Lower leg skin (tissue), 4 donors: ENCODE results near the gene CAMTA1. TPM values are rescaled to one million over a fixed set of nuclear protein-coding genes. Genes with fewer than 3 reads are reported as not detected.
"Not testable (repeated sequence)": the region's sequence is repeated elsewhere in the genome, so short reads cannot be mapped to it uniquely, and the experiment has no call there.

Source experiments
- DNase-seq, 2 donors: peaks; one replicate each; pipeline ENCODE4 v3.0.0-alpha.2; 2019; ENCODE audit warnings: low spot score in 2 of 2
- H3K4me3 ChIP-seq: fragments of 200-600 bp; sonication (generic); 2 replicates; pipeline ENCODE4 v1.5.1; 2017; ENCODE audit warnings: mild to moderate bottlenecking, low read depth; ENCODE audit not compliant: poor library complexity, severe bottlenecking
- POLR2A ChIP-seq, 2 donors: fragments of 450-650 bp; IDR thresholded peaks; one replicate each; pipeline ENCODE4 v1.6.1; 2016 to 2017; ENCODE audit warnings: antibody characterized with exemption in 2 of 2, mild to moderate bottlenecking in 1 of 2, moderate library complexity in 1 of 2
- WGBS, 2 donors: methylation state at CpG; one replicate each; pipeline ENCODE4 v1.1.5; 2018; 5-methylcytosine and 5-hydroxymethylcytosine counted together
- intact Hi-C: fragments of 100-400 bp; cut with DNase I; formaldehyde crosslinking; loops from one replicate; pipeline ENCODE4 v1.15.0; 2023; ENCODE audit warnings: low total_unique reads
- total RNA-seq, 4 donors: library from RNA; depleted of rRNA; stranded (reverse); fragments of >200 nt; gene quantifications; one replicate each; pipeline ENCODE4 v1.1.0, GENCODE V29; 2016
- TF ChIP-seq, protein P1 (sequence below), 3 donors: fragments of 450-650 bp; IDR thresholded peaks; one replicate each; pipeline ENCODE4 v1.5.1; 2016; ENCODE audit warnings: antibody characterized with exemption in 3 of 3, mild to moderate bottlenecking in 3 of 3, moderate library complexity in 2 of 3

CAMTA1 gene
- total RNA-seq, 4 donors from 2014 or later, result 24.4 to 52.3 (median 32.9) TPM

DNA sequence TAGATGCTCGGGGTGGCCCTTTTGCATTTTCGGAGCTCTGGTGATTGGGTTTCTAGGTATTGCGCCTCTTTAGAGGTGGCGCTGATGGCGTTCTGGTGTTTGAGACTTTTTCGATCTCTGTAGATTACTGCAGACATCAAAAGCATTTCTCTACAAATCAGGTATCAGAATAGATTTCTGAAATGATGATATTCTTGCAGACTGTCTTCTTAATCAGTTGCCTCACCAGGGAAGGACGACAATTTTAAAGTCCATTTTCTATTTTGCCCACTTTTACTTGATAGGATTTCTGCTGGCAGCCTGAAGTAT, 920.6 kb downstream of the CAMTA1 start:
- H3K4me3 ChIP-seq, result no peak overlapping the region
- no peak for DNase-seq
- intact Hi-C loops, result no loop called here
- WGBS, 2 donors, result 21 to 24% methylated on average over 7 of the region's 7 CpGs
- TF ChIP-seq, protein P1, sequence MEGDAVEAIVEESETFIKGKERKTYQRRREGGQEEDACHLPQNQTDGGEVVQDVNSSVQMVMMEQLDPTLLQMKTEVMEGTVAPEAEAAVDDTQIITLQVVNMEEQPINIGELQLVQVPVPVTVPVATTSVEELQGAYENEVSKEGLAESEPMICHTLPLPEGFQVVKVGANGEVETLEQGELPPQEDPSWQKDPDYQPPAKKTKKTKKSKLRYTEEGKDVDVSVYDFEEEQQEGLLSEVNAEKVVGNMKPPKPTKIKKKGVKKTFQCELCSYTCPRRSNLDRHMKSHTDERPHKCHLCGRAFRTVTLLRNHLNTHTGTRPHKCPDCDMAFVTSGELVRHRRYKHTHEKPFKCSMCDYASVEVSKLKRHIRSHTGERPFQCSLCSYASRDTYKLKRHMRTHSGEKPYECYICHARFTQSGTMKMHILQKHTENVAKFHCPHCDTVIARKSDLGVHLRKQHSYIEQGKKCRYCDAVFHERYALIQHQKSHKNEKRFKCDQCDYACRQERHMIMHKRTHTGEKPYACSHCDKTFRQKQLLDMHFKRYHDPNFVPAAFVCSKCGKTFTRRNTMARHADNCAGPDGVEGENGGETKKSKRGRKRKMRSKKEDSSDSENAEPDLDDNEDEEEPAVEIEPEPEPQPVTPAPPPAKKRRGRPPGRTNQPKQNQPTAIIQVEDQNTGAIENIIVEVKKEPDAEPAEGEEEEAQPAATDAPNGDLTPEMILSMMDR (IDR thresholded peaks at IDR 0.05), result no peak
- no peak for TF ChIP-seq POLR2A (IDR thresholded peaks at IDR 0.05)

DNA sequence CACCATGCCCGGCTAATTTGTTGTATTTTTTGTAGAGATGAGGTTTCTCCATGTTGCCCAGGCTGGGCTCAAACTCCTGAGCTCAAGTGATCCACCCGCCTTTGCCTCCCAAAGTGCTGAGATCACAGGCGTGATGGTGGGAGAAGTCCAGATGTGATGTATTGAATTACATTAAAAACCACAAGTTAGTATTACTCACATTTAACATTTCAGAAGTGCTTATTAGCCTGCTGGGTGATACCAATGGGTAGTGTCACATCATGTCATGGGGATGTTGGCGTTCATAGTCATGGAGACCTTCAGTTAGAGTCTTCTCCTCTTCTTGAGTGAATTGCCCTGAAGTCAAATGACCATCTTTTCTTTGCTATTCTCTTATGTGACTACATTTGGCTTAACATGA, 922.3 kb downstream of the CAMTA1 start:
- 94 to 96% methylated on average over 4 of the region's 4 CpGs for WGBS, 2 donors
- intact Hi-C loops, result no loop called here
- no peak for TF ChIP-seq POLR2A (IDR thresholded peaks at IDR 0.05)
- TF ChIP-seq, protein P1 (IDR thresholded peaks at IDR 0.05), result no peak
- no peak overlapping the region for H3K4me3 ChIP-seq
- DNase-seq, result no peak

DNA sequence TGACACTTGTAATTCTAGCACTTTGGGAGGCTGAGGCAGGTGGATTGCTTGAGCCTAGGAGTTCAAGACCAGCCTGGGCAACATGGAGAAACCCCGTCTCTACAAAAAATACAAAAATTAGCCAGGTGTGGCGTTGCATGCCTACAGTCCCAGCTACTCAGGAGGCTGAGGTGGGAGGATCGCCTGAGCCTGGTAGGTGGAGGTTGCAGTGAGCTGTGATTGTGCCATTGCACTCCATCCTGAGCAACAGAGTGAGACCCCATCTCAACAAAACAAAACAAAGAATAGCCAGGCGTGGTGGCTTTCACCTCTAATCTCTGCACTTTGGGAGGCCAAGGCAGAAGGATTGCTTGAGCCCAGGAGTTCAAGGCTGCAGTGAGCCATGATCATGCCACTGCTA, 922.8 kb downstream of the CAMTA1 start:
- intact Hi-C loops, DNase-seq, H3K4me3 ChIP-seq: not testable (repeated sequence)
- WGBS, 2 donors, result 92 to 94% methylated on average over 4 of the region's 4 CpGs

DNA sequence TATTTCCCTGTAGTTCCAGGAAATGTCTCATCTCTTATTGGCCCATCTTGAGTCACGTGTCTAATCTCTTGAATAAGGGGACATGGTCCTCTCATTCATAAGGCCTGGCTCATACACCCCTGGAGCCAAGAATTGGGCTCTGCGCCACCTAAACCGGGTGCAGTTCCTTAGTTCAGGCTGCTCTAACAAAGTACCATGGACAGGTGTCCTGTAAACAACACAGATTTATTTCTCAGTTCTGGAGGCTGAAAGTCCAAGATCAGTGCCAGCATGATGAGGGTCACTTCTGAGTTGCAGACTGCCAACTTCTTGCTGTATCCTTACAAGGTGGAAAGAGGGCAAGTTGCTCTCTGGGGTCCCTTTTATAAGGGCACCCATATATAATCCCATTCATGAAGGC, 925.6 kb downstream of the CAMTA1 start:
- no peak overlapping the region for H3K4me3 ChIP-seq
- intact Hi-C loops, result no loop called here

DNA sequence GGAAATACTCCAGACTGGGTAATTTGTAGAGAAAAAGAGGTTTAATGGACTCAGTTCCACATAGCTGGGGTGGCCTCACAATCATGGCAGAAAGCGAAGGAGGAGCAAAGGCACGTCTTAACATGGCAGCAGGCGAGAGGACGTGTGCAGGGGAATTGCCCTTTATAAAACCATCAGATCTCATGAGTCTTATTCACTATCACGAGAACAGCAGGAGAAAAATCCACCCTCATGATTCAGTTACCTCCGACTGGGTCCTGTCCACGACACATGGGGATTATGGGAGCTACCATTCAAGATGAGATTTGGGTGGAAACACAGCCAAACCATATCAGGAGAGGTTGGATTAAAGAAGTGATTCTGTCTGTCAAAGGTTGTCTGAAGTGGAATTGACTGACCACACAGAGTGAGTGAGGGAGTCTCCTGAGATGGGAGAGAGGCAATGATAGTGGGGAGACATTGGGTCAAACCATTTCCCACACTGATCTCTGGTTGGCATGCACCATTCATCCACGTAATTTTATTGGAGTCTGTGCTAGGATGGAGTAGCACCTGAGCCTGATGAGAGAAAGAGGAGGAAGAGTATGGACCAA, 927.6 kb downstream of the CAMTA1 start:
- H3K4me3 ChIP-seq, result no peak overlapping the region
- no peak for TF ChIP-seq POLR2A (IDR thresholded peaks at IDR 0.05)
- TF ChIP-seq, protein P1 (IDR thresholded peaks at IDR 0.05), result no peak
- DNase-seq, result peak in 1 of 2 donors; percentile 3
- 80 to 95% methylated on average over 8 of the region's 8 CpGs for WGBS, 2 donors
- intact Hi-C loops, result no loop called here

More for the DNA sequence above, 925.6 kb downstream of the CAMTA1 start:
- TF ChIP-seq, protein P1 (IDR thresholded peaks at IDR 0.05), result no peak
- no peak for TF ChIP-seq POLR2A (IDR thresholded peaks at IDR 0.05)
- no peak for DNase-seq
- WGBS, 2 donors, result 92 to 93% methylated on average over 3 of the region's 3 CpGs

DNA sequence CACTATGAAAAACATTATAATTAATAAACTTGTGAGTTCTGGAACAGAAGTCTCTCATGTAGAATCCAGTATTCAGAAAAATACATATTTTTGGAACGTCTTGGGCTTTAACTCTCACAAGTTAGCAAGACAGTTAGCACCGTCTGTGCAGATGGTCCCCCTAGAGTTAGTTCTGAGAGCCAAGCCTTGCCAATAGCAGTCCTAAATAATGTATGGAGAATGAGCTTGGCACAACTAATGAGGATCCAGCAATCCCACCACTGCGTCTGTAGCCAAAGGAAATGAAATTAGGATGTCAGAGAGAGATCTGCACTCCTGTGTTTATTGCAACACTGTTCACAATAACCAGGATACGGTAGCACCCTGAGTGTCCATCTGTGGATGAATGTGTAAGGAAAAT, 931.3 kb downstream of the CAMTA1 start:
- intact Hi-C loops, result no loop called here
- 82 to 84% methylated on average over 4 of the region's 4 CpGs for WGBS, 2 donors
- TF ChIP-seq, protein P1 (IDR thresholded peaks at IDR 0.05), result no peak
- no peak for TF ChIP-seq POLR2A (IDR thresholded peaks at IDR 0.05)
- DNase-seq, result peak in 1 of 2 donors; percentile 0
- no peak overlapping the region for H3K4me3 ChIP-seq
